Activated CD8-positive, alpha-beta memory T cell treated with anti-CD3 and anti-CD28 coated beads, Interleukin-2, amount 50 U/mL, for 1 hour (primary cell): Measurements from ENCODE around the gene MARCHF10.

Source experiments
- DNase-seq: peaks from one replicate; pipeline ENCODE4 v3.0.0-alpha.2; 2020; ENCODE audit errors: extremely low read depth

MARCHF10 gene

GRCh38 chr17:62658136-62658920 is 149.8 kb downstream of the MARCHF10 start:
- DNase-seq, result no peak

GRCh38 chr17:62657690-62658089 is 150.4 kb downstream of the MARCHF10 start:
- DNase-seq, result no peak

DNA sequence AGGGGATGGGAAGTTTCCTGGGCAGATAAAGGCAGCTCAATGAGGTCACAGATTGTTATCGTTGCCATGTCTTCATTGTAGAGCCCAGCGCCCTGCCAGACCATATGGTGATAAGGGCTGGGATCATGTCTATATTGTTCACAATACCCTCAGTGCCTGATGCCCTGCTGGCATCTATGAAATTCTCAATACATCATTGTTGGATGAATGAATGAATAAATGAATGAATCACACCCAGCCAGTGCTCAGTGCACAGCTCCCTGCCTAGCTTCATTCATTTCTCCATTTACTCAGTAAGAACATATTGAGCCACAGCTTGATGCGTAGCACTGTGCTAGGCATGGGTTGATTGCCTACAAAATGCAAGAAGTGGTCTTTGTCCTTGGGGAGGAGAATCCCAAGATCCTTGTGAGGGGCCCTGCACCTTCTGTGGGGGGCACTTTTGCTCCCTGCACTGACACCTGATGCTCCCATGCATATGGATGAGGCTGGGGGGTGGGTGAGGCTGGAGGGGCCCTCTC is 150.9 kb downstream of the MARCHF10 start:
- DNase-seq, result no peak

- no peak for DNase-seq
Observed at GRCh38 chr17:62656446-62656845, 151.7 kb downstream of the MARCHF10 start.

DNA sequence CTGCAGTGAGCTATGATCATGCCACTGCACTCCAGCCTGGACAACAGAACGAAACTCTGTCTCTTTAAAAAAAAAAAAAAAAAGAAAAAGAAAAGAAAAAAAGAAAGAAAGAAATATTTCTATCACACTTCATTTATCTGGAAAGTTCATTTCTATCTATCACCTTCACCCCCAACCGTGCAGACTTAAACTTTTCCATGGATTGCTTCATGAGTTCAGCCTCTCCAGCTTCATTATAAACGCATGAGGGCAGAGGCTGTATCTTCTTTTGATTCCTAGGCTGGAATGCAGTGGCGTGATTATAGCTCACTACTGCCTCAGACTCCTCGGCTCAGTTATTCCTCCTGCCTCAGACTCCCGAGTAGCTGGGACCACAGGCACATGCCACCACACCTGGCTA is 152.5 kb downstream of the MARCHF10 start:
- no peak for DNase-seq

DNA sequence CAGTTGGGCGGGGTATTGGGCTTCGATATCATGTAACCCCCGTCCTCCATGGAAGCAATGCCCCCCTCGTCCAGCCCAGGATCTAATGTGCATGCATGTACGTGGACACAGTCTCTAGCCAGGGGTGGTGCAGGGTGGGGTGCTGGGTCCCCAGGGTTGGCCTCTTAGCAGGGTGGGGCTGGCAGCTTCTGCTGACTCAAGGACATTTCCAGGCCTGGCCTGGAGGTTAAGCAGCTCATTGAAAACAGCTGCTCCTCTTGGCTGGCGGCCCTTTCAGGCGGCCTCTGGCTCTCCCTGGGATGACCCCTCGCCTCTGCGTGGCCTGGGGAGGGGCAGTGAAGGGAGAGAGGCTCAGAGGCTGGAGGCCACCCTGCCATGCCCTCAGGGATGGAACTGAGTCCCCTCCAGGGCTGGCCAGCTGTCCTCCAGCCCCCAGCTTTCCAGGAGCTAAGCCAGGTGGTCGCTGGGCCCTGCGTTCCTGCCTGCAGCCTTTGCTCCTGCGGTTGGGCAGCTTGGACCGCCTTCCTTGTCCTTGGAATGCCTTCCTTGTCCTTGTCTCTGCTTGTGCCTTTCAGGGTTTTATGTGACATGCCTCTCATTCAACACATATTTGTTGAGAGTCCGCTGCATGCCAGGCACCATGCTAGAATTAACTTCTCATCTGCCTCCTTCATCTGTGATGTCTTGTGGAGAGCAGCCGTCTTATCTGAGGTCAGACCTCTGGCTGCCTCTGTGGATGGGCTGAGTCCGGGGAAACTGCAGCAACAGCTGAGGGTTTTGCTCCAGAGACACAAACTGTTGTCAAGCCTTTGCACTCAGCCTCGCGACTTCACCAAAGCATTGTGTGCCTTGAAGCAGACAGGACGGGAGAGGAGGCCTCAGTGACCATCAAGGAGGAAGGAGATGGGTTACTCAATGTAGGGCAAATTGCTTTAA is 154.0 kb downstream of the MARCHF10 start:
- no peak for DNase-seq

DNA sequence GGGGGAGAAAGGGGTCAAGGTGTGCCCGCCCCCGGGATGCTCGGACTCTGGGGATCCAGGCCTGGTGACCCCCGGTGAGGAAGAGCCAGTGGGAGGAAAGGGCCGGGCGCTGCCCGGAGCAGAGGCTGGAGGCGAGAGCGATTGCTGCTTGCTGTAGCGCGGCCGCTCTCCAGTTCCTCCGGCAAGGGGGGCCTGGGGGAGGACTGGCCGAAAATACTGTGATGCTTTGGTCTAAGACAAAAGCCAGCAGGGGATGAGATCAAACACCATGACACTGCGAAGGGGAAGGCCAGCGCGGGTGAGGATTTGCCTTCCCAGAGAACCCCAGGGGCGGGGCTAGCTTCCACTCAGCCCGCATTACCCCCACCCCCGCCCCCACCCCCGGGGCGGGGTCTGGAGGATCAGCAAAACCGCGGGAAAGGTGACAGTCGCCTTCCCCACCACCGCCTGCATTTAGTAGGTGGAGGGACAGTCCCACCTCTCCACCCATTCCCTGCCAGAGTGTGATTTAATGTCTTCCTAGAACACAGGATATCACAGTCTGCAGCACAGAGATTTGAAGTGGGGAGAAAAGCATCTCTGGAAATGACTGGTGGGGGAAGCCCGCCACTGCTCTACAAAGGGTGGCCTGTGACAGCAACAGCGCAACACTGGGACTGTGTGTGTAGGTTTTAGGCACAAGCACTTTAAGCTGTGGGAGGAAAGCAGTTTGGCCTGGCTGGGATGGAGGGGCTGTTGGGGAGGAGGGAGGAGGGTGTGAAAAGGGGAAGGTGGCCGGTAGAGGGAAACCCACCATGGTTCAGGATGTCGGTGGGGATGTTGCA is 154.9 kb downstream of the MARCHF10 start:
- no peak for DNase-seq

GRCh38 chr17:62652251-62653001 is 155.7 kb downstream of the MARCHF10 start:
- DNase-seq, result no peak
